Liver (tissue), 9 donors: ENCODE results near the gene CDH18. TPM values are rescaled to one million over a fixed set of nuclear protein-coding genes. Genes with fewer than 3 reads are reported as not detected.

Source experiments
- DNase-seq: peaks from one replicate; pipeline ENCODE4 v3.0.0-alpha.2; 2017; ENCODE audit warnings: low spot score
- H3K27ac ChIP-seq, 2 donors: one replicate each; pipeline ENCODE4 v1.7.0; 2013; ENCODE audit warnings: inconsistent platforms in 2 of 2, low read length in 2 of 2, control low read depth in 1 of 2, low read depth in 1 of 2, mild to moderate bottlenecking in 1 of 2
- H3K27me3 ChIP-seq, 4 donors: one replicate each; pipeline versions ENCODE4 v1.6.1 to v1.7.0; 2013; ENCODE audit warnings: low read length in 3 of 4, inconsistent platforms in 1 of 4, mild to moderate bottlenecking in 1 of 4, moderate library complexity in 1 of 4; ENCODE audit not compliant: control insufficient read depth in 4 of 4, insufficient read depth in 4 of 4
- H3K36me3 ChIP-seq, 4 donors: one replicate each; pipeline versions ENCODE4 v1.6.1 to v1.7.0; 2013; ENCODE audit warnings: low read length in 3 of 4, mild to moderate bottlenecking in 3 of 4, low read depth in 1 of 4, moderate library complexity in 1 of 4; ENCODE audit not compliant: control insufficient read depth in 4 of 4, insufficient read depth in 3 of 4
- H3K4me1 ChIP-seq, 4 donors: one replicate each; pipeline versions ENCODE4 v1.6.1 to v1.7.0; 2013; ENCODE audit warnings: low read length in 3 of 4, mild to moderate bottlenecking in 3 of 4, moderate library complexity in 1 of 4; ENCODE audit not compliant: control insufficient read depth in 4 of 4, insufficient read depth in 4 of 4
- H3K4me3 ChIP-seq, 3 donors: one replicate each; pipeline versions ENCODE4 v1.6.1 to v1.7.0; 2013; ENCODE audit warnings: low read length in 3 of 3, control low read depth in 1 of 3, low read depth in 1 of 3, mild to moderate bottlenecking in 1 of 3
- H3K9ac ChIP-seq, 2 donors: one replicate each; pipeline ENCODE4 v1.7.0; 2013; ENCODE audit warnings: low read length in 2 of 2, mild to moderate bottlenecking in 2 of 2, moderate library complexity in 2 of 2, control low read depth in 1 of 2, low read depth in 1 of 2
- H3K9me3 ChIP-seq, 4 donors: one replicate each; pipeline versions ENCODE4 v1.6.1 to v1.7.0; 2013; ENCODE audit warnings: low read length in 3 of 4; ENCODE audit not compliant: control insufficient read depth in 4 of 4
- EGR1 ChIP-seq, 2 donors: IDR thresholded peaks; 2 replicates each; pipeline ENCODE4 v1.6.1; 2016 to 2018; ENCODE audit warnings: antibody characterized with exemption in 2 of 2, low read depth in 2 of 2
- FOXA1 ChIP-seq: IDR thresholded peaks from 2 replicates; pipeline ENCODE4 v1.6.1; 2016; ENCODE audit warnings: antibody characterized with exemption
- GABPA ChIP-seq, 2 donors: IDR thresholded peaks in 1 of 2; conservative IDR thresholded peaks in 1 of 2; 2 replicates each; pipeline ENCODE4 v1.6.1; 2016; ENCODE audit warnings: antibody characterized with exemption in 2 of 2, mild to moderate bottlenecking in 1 of 2, moderate library complexity in 1 of 2
- HNF4G ChIP-seq: IDR thresholded peaks from 2 replicates; pipeline ENCODE4 v1.6.1; 2016; ENCODE audit warnings: antibody characterized with exemption
- JUND ChIP-seq, 2 donors: IDR thresholded peaks; 2 replicates each; pipeline ENCODE4 v1.6.1; 2016; ENCODE audit warnings: antibody characterized with exemption in 2 of 2
- NR2F2 ChIP-seq: IDR thresholded peaks from 2 replicates; pipeline ENCODE4 v1.6.1; 2016; ENCODE audit warnings: antibody characterized with exemption
- RAD21 ChIP-seq, 2 donors: IDR thresholded peaks; 2 replicates each; pipeline ENCODE4 v1.6.1; 2016; ENCODE audit warnings: antibody characterized with exemption in 2 of 2, mild to moderate bottlenecking in 2 of 2
- RXRA ChIP-seq, 2 donors: IDR thresholded peaks; 2 replicates each; pipeline ENCODE4 v1.6.1; 2017 to 2018; ENCODE audit warnings: antibody characterized with exemption in 2 of 2, mild to moderate bottlenecking in 1 of 2
- TAF1 ChIP-seq: conservative IDR thresholded peaks from 2 replicates; pipeline ENCODE4 v1.6.1; 2016; ENCODE audit warnings: antibody characterized with exemption, mild to moderate bottlenecking
- WGBS: extraction: QIAGEN DNeasy Blood & Tissue Kit; methylation state at CpG from one replicate; pipeline ENCODE4 v1.1.7; 2013; 5-methylcytosine and 5-hydroxymethylcytosine counted together
- polyA plus RNA-seq, 2 donors: library from polyadenylated mRNA; stranded (reverse) in 1 of 2; unstranded in 1 of 2; fragments of 200-250 nt in 1 of 2; fragments of >200 nt in 1 of 2; fragmentation: Nextera tagmentation in 1 of 2; extraction: Ambion mirVana in 1 of 2; gene quantifications; one replicate each; pipeline versions ENCODE4 v1.2.1 to v1.2.3, GENCODE V29; 2013 to 2015
- total RNA-seq, 2 donors: library from RNA; depleted of rRNA; stranded (reverse); fragments of >200 nt; gene quantifications; one replicate each; pipeline ENCODE4 v1.2.3, GENCODE V29; 2014
- TF ChIP-seq, protein P1 (sequence below): IDR thresholded peaks from 2 replicates; pipeline ENCODE4 v1.6.1; 2016; ENCODE audit warnings: antibody characterized with exemption
- TF ChIP-seq, protein P2 (sequence below): IDR thresholded peaks from 2 replicates; pipeline ENCODE4 v1.6.1; 2016; ENCODE audit warnings: antibody characterized with exemption
- TF ChIP-seq, protein P3 (sequence below): IDR thresholded peaks from 2 replicates; pipeline ENCODE4 v1.6.1; 2016; ENCODE audit warnings: antibody characterized with exemption, mild to moderate bottlenecking
- donor health status: healthy.
- donor health status: healthy.
- donor health status: healthy.
- donor health status: healthy.
- donor health status: healthy.

CDH18 gene
- total and polyA plus RNA-seq, 4 donors = 0.19 TPM; not detected in 3

DNA sequence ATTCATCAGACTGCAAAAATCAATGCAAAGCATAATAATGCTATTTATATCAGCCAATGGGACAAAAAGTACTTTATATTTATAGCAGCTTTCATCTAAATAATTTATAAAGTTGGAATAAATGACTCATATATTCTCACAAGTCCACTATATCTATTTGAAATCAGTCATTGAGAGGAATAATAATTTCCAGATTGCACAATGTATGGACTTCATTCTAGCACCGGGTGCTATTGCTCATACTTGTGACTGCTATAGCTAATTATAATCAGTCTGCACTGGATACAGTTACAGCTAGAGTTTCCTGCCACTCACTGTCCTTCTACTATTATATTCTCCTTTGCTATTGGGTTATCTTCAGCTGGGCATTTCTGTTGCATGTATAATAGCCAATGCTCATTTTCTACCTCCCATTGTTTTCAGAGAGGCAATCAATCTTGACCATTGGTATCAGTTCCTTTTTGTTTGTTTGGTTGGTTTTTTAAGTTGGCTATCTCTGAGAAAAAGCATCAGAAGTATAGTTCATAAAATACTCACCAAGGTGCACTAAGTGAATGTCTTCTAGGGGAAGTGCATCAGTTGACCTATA lies 1.9 kb downstream of the CDH18 start:
- no peak overlapping the region for H3K9ac ChIP-seq
- H3K27ac ChIP-seq = no peak overlapping the region
- H3K9me3 ChIP-seq = peaks cover 0 to 1% (median 0%) of the 10 kb centered on the region in 4 donors
- WGBS = 70% methylated on average over 1 of the region's 1 CpG
- H3K36me3 ChIP-seq = no peaks in the 10 kb centered on the region
- no peaks in the 10 kb centered on the region for H3K4me1 ChIP-seq
- no peak for DNase-seq
- no peaks in the 10 kb centered on the region for H3K27me3 ChIP-seq
- no peak overlapping the region for H3K4me3 ChIP-seq
- TF ChIP-seq RXRA (IDR thresholded peaks at IDR 0.05) = no peak
- no peak for TF ChIP-seq GABPA (IDR thresholded peaks at IDR 0.05 in 1 of 2, conservative IDR thresholded peaks at IDR 0.05 in 1 of 2)
- no peak for TF ChIP-seq TAF1
- TF ChIP-seq FOXA1 = no peak
- TF ChIP-seq, protein P1, sequence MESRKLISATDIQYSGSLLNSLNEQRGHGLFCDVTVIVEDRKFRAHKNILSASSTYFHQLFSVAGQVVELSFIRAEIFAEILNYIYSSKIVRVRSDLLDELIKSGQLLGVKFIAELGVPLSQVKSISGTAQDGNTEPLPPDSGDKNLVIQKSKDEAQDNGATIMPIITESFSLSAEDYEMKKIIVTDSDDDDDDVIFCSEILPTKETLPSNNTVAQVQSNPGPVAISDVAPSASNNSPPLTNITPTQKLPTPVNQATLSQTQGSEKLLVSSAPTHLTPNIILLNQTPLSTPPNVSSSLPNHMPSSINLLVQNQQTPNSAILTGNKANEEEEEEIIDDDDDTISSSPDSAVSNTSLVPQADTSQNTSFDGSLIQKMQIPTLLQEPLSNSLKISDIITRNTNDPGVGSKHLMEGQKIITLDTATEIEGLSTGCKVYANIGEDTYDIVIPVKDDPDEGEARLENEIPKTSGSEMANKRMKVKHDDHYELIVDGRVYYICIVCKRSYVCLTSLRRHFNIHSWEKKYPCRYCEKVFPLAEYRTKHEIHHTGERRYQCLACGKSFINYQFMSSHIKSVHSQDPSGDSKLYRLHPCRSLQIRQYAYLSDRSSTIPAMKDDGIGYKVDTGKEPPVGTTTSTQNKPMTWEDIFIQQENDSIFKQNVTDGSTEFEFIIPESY = no peak
- TF ChIP-seq, protein P2, sequence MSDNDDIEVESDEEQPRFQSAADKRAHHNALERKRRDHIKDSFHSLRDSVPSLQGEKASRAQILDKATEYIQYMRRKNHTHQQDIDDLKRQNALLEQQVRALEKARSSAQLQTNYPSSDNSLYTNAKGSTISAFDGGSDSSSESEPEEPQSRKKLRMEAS = no peak
- no peak for TF ChIP-seq HNF4G
- TF ChIP-seq JUND (IDR thresholded peaks at IDR 0.05) = no peak

DNA sequence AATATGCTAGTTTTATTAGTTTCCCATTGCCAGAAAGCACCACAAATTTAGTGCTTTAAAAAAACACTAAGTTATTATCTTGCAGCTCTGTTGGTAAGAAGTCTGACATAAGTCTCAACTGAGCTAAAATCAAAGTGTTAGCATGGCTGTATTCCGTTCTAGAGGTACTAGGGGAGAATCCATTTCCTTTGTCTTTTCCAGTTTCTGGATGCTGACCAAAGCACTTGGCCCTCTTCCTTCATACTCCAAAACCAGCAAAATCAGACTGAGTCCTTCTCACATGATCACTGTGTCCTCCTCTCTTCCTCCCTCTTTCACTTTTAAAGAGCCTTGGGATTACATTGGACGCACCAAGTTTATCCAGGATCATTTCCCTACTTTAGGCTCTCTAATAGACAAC lies 9.5 kb downstream of the CDH18 start:
- 46% methylated on average over 2 of the region's 2 CpGs for WGBS

More for the DNA sequence above, 9.5 kb downstream of the CDH18 start:
- no peak overlapping the region for H3K27ac ChIP-seq
- H3K4me1 ChIP-seq = no peaks in the 10 kb centered on the region
- no peak overlapping the region for H3K9ac ChIP-seq
- no peaks in the 10 kb centered on the region for H3K9me3 ChIP-seq
- no peak overlapping the region for H3K4me3 ChIP-seq
- TF ChIP-seq GABPA (IDR thresholded peaks at IDR 0.05 in 1 of 2, conservative IDR thresholded peaks at IDR 0.05 in 1 of 2) (no peak), RAD21 (IDR thresholded peaks at IDR 0.05) (no peak), HNF4G (no peak), NR2F2 (no peak), FOXA1 (no peak), JUND (IDR thresholded peaks at IDR 0.05) (no peak), EGR1 (IDR thresholded peaks at IDR 0.05; ENCODE audit: low read depth in 2 of 2) (no peak)
- TF ChIP-seq, protein P3, sequence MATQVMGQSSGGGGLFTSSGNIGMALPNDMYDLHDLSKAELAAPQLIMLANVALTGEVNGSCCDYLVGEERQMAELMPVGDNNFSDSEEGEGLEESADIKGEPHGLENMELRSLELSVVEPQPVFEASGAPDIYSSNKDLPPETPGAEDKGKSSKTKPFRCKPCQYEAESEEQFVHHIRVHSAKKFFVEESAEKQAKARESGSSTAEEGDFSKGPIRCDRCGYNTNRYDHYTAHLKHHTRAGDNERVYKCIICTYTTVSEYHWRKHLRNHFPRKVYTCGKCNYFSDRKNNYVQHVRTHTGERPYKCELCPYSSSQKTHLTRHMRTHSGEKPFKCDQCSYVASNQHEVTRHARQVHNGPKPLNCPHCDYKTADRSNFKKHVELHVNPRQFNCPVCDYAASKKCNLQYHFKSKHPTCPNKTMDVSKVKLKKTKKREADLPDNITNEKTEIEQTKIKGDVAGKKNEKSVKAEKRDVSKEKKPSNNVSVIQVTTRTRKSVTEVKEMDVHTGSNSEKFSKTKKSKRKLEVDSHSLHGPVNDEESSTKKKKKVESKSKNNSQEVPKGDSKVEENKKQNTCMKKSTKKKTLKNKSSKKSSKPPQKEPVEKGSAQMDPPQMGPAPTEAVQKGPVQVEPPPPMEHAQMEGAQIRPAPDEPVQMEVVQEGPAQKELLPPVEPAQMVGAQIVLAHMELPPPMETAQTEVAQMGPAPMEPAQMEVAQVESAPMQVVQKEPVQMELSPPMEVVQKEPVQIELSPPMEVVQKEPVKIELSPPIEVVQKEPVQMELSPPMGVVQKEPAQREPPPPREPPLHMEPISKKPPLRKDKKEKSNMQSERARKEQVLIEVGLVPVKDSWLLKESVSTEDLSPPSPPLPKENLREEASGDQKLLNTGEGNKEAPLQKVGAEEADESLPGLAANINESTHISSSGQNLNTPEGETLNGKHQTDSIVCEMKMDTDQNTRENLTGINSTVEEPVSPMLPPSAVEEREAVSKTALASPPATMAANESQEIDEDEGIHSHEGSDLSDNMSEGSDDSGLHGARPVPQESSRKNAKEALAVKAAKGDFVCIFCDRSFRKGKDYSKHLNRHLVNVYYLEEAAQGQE = no peak
- TF ChIP-seq, protein P1 = no peak
- H3K27me3 ChIP-seq = no peaks in the 10 kb centered on the region
- H3K36me3 ChIP-seq = no peaks in the 10 kb centered on the region
- no peak for DNase-seq
